ENCODE results near the gene ETV6. TPM values are rescaled to one million over a fixed set of nuclear protein-coding genes. Genes with fewer than 3 reads are reported as not detected.

The ETV6 gene
- total RNA-seq, 1 experiment from 2014 or later, result 14.1 TPM

- RAD21 ChIA-PET (ENCODE audit: low non-redundant PET in 1 of 2, low total read pairs in 2 of 2, uncharacterized antibody in 2 of 2, unreplicated experiment in 2 of 2), result no interaction called here
- H3K79me2 ChIP-seq (ENCODE audit: insufficient read depth, low read length), result no peaks in the 10 kb centered on the region
- no peak for ATAC-seq
- H3K4me2 ChIP-seq (ENCODE audit: low read length), result no peak overlapping the region
- intact Hi-C loops (cut with micrococcal nuclease), result no loop called here
- DNase-seq (ENCODE audit: low read depth, low spot score), result no peak
- TF ChIP-seq TCF7L2 (IDR thresholded peaks at IDR 0.05; ENCODE audit: borderline replicate concordance, extremely low read depth, insufficient read depth, insufficient read length), result no peak
- no peak for TF ChIP-seq ZNF274 (IDR thresholded peaks at IDR 0.05; ENCODE audit: low read depth, low read length)
- no peak for TF ChIP-seq EGR1 (IDR thresholded peaks at IDR 0.05; ENCODE audit: low read depth)
- TF ChIP-seq POLR2A (IDR thresholded peaks at IDR 0.05; ENCODE audit: borderline replicate concordance, extremely low read depth, insufficient read depth, insufficient read length), result no peak
- no peak for TF ChIP-seq CEBPB (IDR thresholded peaks at IDR 0.05; ENCODE audit: low read depth)
- no peak for TF ChIP-seq POLR2AphosphoS5 (IDR thresholded peaks at IDR 0.05; ENCODE audit: low read depth, low read length)
- no peak for TF ChIP-seq ZBTB33 (IDR thresholded peaks at IDR 0.05; ENCODE audit: extremely low read depth, insufficient replicate concordance, low read length)
- TF ChIP-seq CBX3 (IDR thresholded peaks at IDR 0.05; ENCODE audit: low read depth), result no peak
- TF ChIP-seq ATF3 (IDR thresholded peaks at IDR 0.05), result no peak
- TF ChIP-seq MAX (IDR thresholded peaks at IDR 0.05), result no peak
- TF ChIP-seq SRF (IDR thresholded peaks at IDR 0.05; ENCODE audit: low read depth), result no peak
- no peak for TF ChIP-seq ZFX (IDR thresholded peaks at IDR 0.05)
- no peak for TF ChIP-seq SP1 (IDR thresholded peaks at IDR 0.05; ENCODE audit: low read depth)
- TF ChIP-seq ELF1 (IDR thresholded peaks at IDR 0.05; ENCODE audit: borderline replicate concordance, low read depth), result no peak
- no peak for TF ChIP-seq FOSL1 (IDR thresholded peaks at IDR 0.05; ENCODE audit: low read depth)
- TF ChIP-seq SIN3A (IDR thresholded peaks at IDR 0.05; ENCODE audit: low read depth), result no peak
- no peak for TF ChIP-seq REST (IDR thresholded peaks at IDR 0.05; ENCODE audit: low read depth)
- POLR2A ChIA-PET, result no interaction called here
- H3K4me3 ChIP-seq (replicated peaks in 1 of 2; ENCODE audit: low read depth in 1 of 2, low read length in 2 of 2), result no peak overlapping the region
- no peaks in the 10 kb centered on the region for H3K27me3 ChIP-seq (ENCODE audit: insufficient read depth, low read length)
- no peak overlapping the region for H3K27ac ChIP-seq (ENCODE audit: low read depth, low read length)
- no peaks in the 10 kb centered on the region for H3K9me2 ChIP-seq (ENCODE audit: insufficient read depth)
- no peak overlapping the region for H3K9ac ChIP-seq (ENCODE audit: low read length)
- no peak overlapping the region for H2AFZ ChIP-seq (ENCODE audit: low read depth, low read length, poor library complexity, severe bottlenecking)
- no peaks in the 10 kb centered on the region for H3K4me1 ChIP-seq (ENCODE audit: control insufficient read depth in 1 of 2, insufficient read depth in 2 of 2, low read length in 2 of 2)
- no peaks in the 10 kb centered on the region for H3K36me3 ChIP-seq (ENCODE audit: control insufficient read depth in 1 of 2, insufficient read depth in 2 of 2, low read length in 2 of 2)
- no TSS peak for BruUV-seq (replicated peaks)
- CTCF ChIA-PET, result no interaction called here
- 0 out of 4 replicates have a peak, but pooled peaks cover 0 to 3% of the 10 kb centered on the region in 2 experiments for H3K9me3 ChIP-seq (ENCODE audit: control insufficient read depth in 1 of 2, insufficient read depth in 1 of 2, low read depth in 1 of 2, low read length in 2 of 2)
- no peaks in the 10 kb centered on the region for H4K20me1 ChIP-seq (ENCODE audit: insufficient read depth)
Observed at GRCh38 chr12:11639454-11639853, 10.0 kb upstream of the ETV6 start.
